SU-DHL-6 (cell line): Measurements from ENCODE around the gene GSK3B.

Source experiments
- EZH2phosphoT487 ChIP-seq: fragments of 200-600 bp; sonication (generic), shearing (Covaris generic); conservative IDR thresholded peaks from 2 replicates; pipeline ENCODE4 v1.6.1; 2018; ENCODE audit warnings: mild to moderate bottlenecking, antibody characterized with exemption, low read length, moderate library complexity, mixed read lengths
- TF ChIP-seq, protein P1 (sequence below): fragments of 200-600 bp; sonication (generic); IDR thresholded peaks from one replicate; pipeline ENCODE4 v1.5.1; 2017; ENCODE audit warnings: antibody characterized with exemption, mild to moderate bottlenecking, low read length, moderate library complexity; ENCODE audit not compliant: insufficient read depth, poor library complexity, severe bottlenecking

DNA sequence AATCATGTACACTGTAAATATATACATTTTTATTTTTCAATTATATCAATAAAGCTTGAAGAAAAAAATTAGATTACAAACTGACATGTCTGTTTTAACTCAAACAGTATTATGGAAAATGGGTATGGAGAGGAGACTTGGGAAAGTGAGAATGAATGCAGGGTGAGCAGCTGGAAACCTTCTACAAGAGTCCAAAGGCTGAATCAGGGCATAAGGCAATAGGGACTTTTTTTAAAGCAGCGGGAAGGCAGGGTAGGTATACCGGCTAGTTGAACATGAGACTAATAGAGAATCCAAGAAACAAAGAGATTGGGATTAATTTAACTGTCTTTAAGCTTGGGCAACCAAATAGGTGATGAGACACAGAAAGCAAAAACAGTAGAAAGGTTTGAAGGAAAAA, 167.1 kb downstream of the GSK3B start:
- TF ChIP-seq, protein P1, sequence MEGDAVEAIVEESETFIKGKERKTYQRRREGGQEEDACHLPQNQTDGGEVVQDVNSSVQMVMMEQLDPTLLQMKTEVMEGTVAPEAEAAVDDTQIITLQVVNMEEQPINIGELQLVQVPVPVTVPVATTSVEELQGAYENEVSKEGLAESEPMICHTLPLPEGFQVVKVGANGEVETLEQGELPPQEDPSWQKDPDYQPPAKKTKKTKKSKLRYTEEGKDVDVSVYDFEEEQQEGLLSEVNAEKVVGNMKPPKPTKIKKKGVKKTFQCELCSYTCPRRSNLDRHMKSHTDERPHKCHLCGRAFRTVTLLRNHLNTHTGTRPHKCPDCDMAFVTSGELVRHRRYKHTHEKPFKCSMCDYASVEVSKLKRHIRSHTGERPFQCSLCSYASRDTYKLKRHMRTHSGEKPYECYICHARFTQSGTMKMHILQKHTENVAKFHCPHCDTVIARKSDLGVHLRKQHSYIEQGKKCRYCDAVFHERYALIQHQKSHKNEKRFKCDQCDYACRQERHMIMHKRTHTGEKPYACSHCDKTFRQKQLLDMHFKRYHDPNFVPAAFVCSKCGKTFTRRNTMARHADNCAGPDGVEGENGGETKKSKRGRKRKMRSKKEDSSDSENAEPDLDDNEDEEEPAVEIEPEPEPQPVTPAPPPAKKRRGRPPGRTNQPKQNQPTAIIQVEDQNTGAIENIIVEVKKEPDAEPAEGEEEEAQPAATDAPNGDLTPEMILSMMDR: no peak
- no peak for TF ChIP-seq EZH2phosphoT487
